ENCODE measurements around the gene SSX2. TPM values are rescaled to one million over a fixed set of nuclear protein-coding genes. Genes with fewer than 3 reads are reported as not detected.

Gene SSX2, protein sequence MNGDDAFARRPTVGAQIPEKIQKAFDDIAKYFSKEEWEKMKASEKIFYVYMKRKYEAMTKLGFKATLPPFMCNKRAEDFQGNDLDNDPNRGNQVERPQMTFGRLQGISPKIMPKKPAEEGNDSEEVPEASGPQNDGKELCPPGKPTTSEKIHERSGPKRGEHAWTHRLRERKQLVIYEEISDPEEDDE
- not detected in 2 replicates for total RNA-seq

DNA sequence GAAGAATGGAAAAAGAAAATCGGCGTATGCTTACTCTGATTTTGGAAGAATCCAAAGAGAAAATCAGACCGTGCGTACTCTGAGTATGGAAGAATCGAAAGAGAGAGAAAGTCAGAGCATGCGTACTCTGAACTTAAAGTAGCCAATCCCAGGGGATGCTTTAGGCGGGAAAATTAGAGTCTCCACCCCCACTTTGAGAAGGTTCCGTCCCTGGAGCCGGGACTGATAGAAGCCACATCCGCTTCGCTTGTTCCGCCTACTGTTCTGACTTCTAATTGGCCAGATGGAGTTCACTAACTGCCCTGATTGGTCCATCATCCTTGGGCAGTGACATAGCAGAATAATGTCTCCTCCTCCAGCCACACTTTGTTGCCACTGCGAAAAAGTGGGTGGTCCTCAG, at the start of gene SSX2:
Gene SSX2 (minus strand): TSS at position 101 of the 400 bp plus-strand sequence. CDS start 1,429 bp downstream, outside the sequence.

DNA sequence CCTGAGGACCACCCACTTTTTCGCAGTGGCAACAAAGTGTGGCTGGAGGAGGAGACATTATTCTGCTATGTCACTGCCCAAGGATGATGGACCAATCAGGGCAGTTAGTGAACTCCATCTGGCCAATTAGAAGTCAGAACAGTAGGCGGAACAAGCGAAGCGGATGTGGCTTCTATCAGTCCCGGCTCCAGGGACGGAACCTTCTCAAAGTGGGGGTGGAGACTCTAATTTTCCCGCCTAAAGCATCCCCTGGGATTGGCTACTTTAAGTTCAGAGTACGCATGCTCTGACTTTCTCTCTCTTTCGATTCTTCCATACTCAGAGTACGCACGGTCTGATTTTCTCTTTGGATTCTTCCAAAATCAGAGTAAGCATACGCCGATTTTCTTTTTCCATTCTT, 44.0 kb upstream of the SSX2 start, which contains the start of gene SSX2B:
Gene SSX2B (plus strand): TSS at position 301 of the 400 bp plus-strand sequence. CDS start 1,429 bp downstream, outside the sequence.

GRCh38 chrX:52654800-52655199, 52.2 kb downstream of the SSX2 start, which contains the start of gene SSX7:
Gene SSX7, minus strand, starts transcription at chrX:52654900. Its CDS starts 1,428 bp downstream, at chrX:52653472.

Other genes starting within 250 kb of the SSX2 start
- not detected in 2 replicates for gene XAGE1A, start 211.4 kb downstream of the SSX2 start, total RNA-seq
- not detected in 2 replicates for gene XAGE1B, start 190.1 kb downstream of the SSX2 start, total RNA-seq
- not detected in 2 replicates for gene SSX7, start 52.3 kb downstream of the SSX2 start, total RNA-seq
- not detected in 2 replicates for gene SSX2B, start 44.1 kb upstream of the SSX2 start, total RNA-seq
- not detected in 2 replicates for gene SPANXN5, start 90.2 kb upstream of the SSX2 start, total RNA-seq
- not detected in 2 replicates for gene XAGE5, start 104.1 kb upstream of the SSX2 start, total RNA-seq
- not detected in 2 replicates for gene XAGE3, start 160.9 kb upstream of the SSX2 start, total RNA-seq
- 14.4 and 22.3 TPM in 2 replicates for gene FAM156B, start 190.2 kb upstream of the SSX2 start, total RNA-seq

Measured in epithelial cell of alveolus of lung (primary cell).